Calu3 (cell line): Measurements from ENCODE around the gene PINK1. TPM values are rescaled to one million over a fixed set of nuclear protein-coding genes. Genes with fewer than 3 reads are reported as not detected.
"Not testable (repeated sequence)": the region's sequence is repeated elsewhere in the genome, so short reads cannot be mapped to it uniquely, and the experiment has no call there.

Experiments used
- BruUV-seq: library from RNA; stranded (reverse); fragments of 400-500 nt; replicated peaks from 2 replicates; lab custom pipeline; 2021; lab: Mats Ljungman, UMichigan
- CTCF ChIA-PET: fragments of 300-600 bp; sonication (Branson Sonifier 250); formaldehyde crosslinking; loops from one replicate; lab custom pipeline; 2022; ENCODE audit warnings: antibody characterized with exemption; lab: Charles Lee
- DNase-seq: peaks from one replicate; pipeline ENCODE4 v3.0.0; 2022
- H3K27ac Mint-ChIP-seq: one replicate; pipeline ENCODE4 v1.8.0; 2022; ENCODE audit warnings: mixed read lengths; ENCODE audit not compliant: unreplicated experiment
- H3K27me3 Mint-ChIP-seq: one replicate; pipeline ENCODE4 v1.8.0; 2022; ENCODE audit warnings: mixed read lengths; ENCODE audit not compliant: unreplicated experiment
- H3K36me3 Mint-ChIP-seq: one replicate; pipeline ENCODE4 v1.8.0; 2022; ENCODE audit warnings: mild to moderate bottlenecking, moderate library complexity, mixed read lengths; ENCODE audit not compliant: insufficient read depth, unreplicated experiment
- H3K4me1 Mint-ChIP-seq: one replicate; pipeline ENCODE4 v1.8.0; 2022; ENCODE audit warnings: mild to moderate bottlenecking, low read depth, mixed read lengths; ENCODE audit not compliant: unreplicated experiment
- H3K4me3 Mint-ChIP-seq: one replicate; pipeline ENCODE4 v1.8.0; 2022; ENCODE audit warnings: mild to moderate bottlenecking, low read depth, moderate library complexity, mixed read lengths; ENCODE audit not compliant: unreplicated experiment
- H3K9me3 Mint-ChIP-seq: one replicate; pipeline ENCODE4 v1.8.0; 2022; ENCODE audit warnings: low read depth, mixed read lengths; ENCODE audit not compliant: unreplicated experiment
- intact Hi-C: fragments of 100-400 bp; cut with micrococcal nuclease; formaldehyde crosslinking; loops from one replicate; pipeline ENCODE4 v1.10.0; 2022; ENCODE audit not compliant: unreplicated experiment
- total RNA-seq: library from RNA; stranded (reverse); gene quantifications from 2 replicates; pipeline ENCODE4 v1.2.3, GENCODE V29; 2022
- TF ChIP-seq, protein P1 (sequence below): fragments of 200-600 bp; IDR thresholded peaks from one replicate; pipeline ENCODE4 v1.8.0; 2022; ENCODE audit warnings: antibody characterized with exemption; ENCODE audit not compliant: unreplicated experiment

Gene PINK1
- total RNA-seq, 1 experiment from 2014 or later = 11.2 TPM

GRCh38 chr1:20668581-20668980 lies 35.3 kb downstream of the PINK1 start:
- Mint-ChIP-seq H3K27me3 (peaks cover 29% of the 10 kb centered on the region), H3K27ac (no peak overlapping the region), H3K4me3 (no peak overlapping the region), H3K36me3 (no peaks in the 10 kb centered on the region), H3K4me1 (no peaks in the 10 kb centered on the region), H3K9me3 (no peaks in the 10 kb centered on the region)
- intact Hi-C loops = no loop called here
- DNase-seq = no peak
- TF ChIP-seq, protein P1, sequence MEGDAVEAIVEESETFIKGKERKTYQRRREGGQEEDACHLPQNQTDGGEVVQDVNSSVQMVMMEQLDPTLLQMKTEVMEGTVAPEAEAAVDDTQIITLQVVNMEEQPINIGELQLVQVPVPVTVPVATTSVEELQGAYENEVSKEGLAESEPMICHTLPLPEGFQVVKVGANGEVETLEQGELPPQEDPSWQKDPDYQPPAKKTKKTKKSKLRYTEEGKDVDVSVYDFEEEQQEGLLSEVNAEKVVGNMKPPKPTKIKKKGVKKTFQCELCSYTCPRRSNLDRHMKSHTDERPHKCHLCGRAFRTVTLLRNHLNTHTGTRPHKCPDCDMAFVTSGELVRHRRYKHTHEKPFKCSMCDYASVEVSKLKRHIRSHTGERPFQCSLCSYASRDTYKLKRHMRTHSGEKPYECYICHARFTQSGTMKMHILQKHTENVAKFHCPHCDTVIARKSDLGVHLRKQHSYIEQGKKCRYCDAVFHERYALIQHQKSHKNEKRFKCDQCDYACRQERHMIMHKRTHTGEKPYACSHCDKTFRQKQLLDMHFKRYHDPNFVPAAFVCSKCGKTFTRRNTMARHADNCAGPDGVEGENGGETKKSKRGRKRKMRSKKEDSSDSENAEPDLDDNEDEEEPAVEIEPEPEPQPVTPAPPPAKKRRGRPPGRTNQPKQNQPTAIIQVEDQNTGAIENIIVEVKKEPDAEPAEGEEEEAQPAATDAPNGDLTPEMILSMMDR = no peak
- CTCF ChIA-PET = no interaction called here
- BruUV-seq = no TSS peak

GRCh38 chr1:20670936-20671335 lies 37.7 kb downstream of the PINK1 start:
- Mint-ChIP-seq H3K4me1 (no peaks in the 10 kb centered on the region), H3K27ac (no peak overlapping the region), H3K9me3 (no peaks in the 10 kb centered on the region), H3K27me3 (peaks cover 29% of the 10 kb centered on the region), H3K4me3 (no peak overlapping the region), H3K36me3 (no peaks in the 10 kb centered on the region)
- CTCF ChIA-PET = no interaction called here
- no TSS peak for BruUV-seq
- DNase-seq = no peak
- intact Hi-C loops = no loop called here
- TF ChIP-seq, protein P1 = no peak

- no peaks in the 10 kb centered on the region for H3K9me3 Mint-ChIP-seq
- no peaks in the 10 kb centered on the region for H3K36me3 Mint-ChIP-seq
- TF ChIP-seq, protein P1 = no peak
- CTCF ChIA-PET = no interaction called here
- no peaks in the 10 kb centered on the region for H3K4me1 Mint-ChIP-seq
- H3K27me3 Mint-ChIP-seq = peaks cover 31% of the 10 kb centered on the region
- DNase-seq = no peak
- intact Hi-C loops = no loop called here
- no TSS peak for BruUV-seq
- no peak overlapping the region for H3K4me3 Mint-ChIP-seq
- H3K27ac Mint-ChIP-seq = no peak overlapping the region
Measured at GRCh38 chr1:20672265-20672632, 39.0 kb downstream of the PINK1 start.

- H3K36me3 Mint-ChIP-seq, H3K9me3 Mint-ChIP-seq, CTCF ChIA-PET, DNase-seq, intact Hi-C loops, H3K4me1 Mint-ChIP-seq, BruUV-seq, H3K4me3 Mint-ChIP-seq, H3K27ac Mint-ChIP-seq: not testable (repeated sequence)
- peaks cover 45% of the 10 kb centered on the region for H3K27me3 Mint-ChIP-seq
Measured at GRCh38 chr1:20673626-20674025, 40.4 kb downstream of the PINK1 start.

GRCh38 chr1:20678599-20678998 lies 45.3 kb downstream of the PINK1 start:
- H3K9me3 Mint-ChIP-seq = no peaks in the 10 kb centered on the region
- no peaks in the 10 kb centered on the region for H3K4me1 Mint-ChIP-seq
- no peaks in the 10 kb centered on the region for H3K36me3 Mint-ChIP-seq
- intact Hi-C loops = no loop called here
- no peak for DNase-seq
- no TSS peak for BruUV-seq
- H3K4me3 Mint-ChIP-seq = no peak overlapping the region
- no peak overlapping the region for H3K27ac Mint-ChIP-seq
- TF ChIP-seq, protein P1 = no peak
- peaks cover 41% of the 10 kb centered on the region for H3K27me3 Mint-ChIP-seq
- CTCF ChIA-PET = no interaction called here
